SK-N-SH (cell line): ENCODE data around the gene IL17RC.
"Not testable (repeated sequence)": the region's sequence is repeated elsewhere in the genome, so short reads cannot be mapped to it uniquely, and the experiment has no call there.

Experiments used
- EP300 ChIP-seq, 2 experiments: IDR thresholded peaks; 2 replicates each; pipeline versions ENCODE4 v1.4.0 to v1.6.1; 2012; ENCODE audit warnings: borderline replicate concordance in 1 of 2, low read depth in 1 of 2, low read length in 1 of 2
- EZH2phosphoT487 ChIP-seq: fragments of 200-600 bp; sonication (generic); IDR thresholded peaks from 2 replicates; pipeline ENCODE4 v1.6.1; 2017; ENCODE audit warnings: low read depth, mixed run types, mild to moderate bottlenecking, antibody characterized with exemption, moderate library complexity, borderline replicate concordance
- FOSL2 ChIP-seq: IDR thresholded peaks from 2 replicates; pipeline ENCODE4 v1.4.0; 2012; ENCODE audit warnings: low read depth, mild to moderate bottlenecking, moderate library complexity, borderline replicate concordance
- JUND ChIP-seq: IDR thresholded peaks from 2 replicates; pipeline ENCODE4 v1.4.0; 2012
- NFIC ChIP-seq: IDR thresholded peaks from 2 replicates; pipeline ENCODE4 v1.4.0; 2012; ENCODE audit warnings: borderline replicate concordance
- POLR2AphosphoS5 ChIP-seq: IDR thresholded peaks from 2 replicates; pipeline ENCODE4 v1.6.1; 2012; ENCODE audit warnings: low read depth, low read length
- TCF12 ChIP-seq: IDR thresholded peaks from 2 replicates; pipeline ENCODE4 v1.4.0; 2012
- YY1 ChIP-seq: IDR thresholded peaks from 2 replicates; pipeline ENCODE4 v1.4.0; 2012; ENCODE audit warnings: low read depth, mild to moderate bottlenecking
- TF ChIP-seq, protein P1 (sequence below): fragments of 200-600 bp; sonication (generic); IDR thresholded peaks from 2 replicates; pipeline ENCODE4 v1.6.1; 2017; ENCODE audit warnings: antibody characterized with exemption, mild to moderate bottlenecking, moderate library complexity
- TF ChIP-seq, protein P2 (sequence below): IDR thresholded peaks from 2 replicates; pipeline ENCODE4 v1.6.1; 2012; ENCODE audit warnings: mild to moderate bottlenecking, low read depth, low read length, moderate library complexity
- TF ChIP-seq, protein P3 (sequence below): IDR thresholded peaks from 2 replicates; pipeline ENCODE4 v1.4.0; 2012; ENCODE audit warnings: low read depth

DNA sequence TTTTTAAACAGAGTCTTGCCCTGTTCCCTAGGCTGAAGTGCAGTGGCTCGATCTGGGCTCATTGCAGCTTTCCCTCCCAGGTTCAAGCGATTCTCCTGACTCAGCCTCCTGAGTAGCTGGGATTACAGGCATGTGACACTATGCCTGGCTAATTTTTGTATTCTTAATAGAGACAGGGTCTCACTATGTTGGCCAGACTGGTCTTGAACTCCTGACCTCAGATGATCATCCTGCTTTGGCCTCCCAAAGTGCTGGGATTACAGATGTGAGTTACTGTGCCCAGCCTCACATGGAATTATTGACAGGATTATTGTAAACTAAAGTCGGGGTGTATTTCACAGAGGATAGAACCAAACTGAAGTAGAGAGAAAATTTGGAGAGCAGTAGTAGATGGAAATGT is 21.2 kb upstream of the IL17RC start:
- TF ChIP-seq, protein P1, sequence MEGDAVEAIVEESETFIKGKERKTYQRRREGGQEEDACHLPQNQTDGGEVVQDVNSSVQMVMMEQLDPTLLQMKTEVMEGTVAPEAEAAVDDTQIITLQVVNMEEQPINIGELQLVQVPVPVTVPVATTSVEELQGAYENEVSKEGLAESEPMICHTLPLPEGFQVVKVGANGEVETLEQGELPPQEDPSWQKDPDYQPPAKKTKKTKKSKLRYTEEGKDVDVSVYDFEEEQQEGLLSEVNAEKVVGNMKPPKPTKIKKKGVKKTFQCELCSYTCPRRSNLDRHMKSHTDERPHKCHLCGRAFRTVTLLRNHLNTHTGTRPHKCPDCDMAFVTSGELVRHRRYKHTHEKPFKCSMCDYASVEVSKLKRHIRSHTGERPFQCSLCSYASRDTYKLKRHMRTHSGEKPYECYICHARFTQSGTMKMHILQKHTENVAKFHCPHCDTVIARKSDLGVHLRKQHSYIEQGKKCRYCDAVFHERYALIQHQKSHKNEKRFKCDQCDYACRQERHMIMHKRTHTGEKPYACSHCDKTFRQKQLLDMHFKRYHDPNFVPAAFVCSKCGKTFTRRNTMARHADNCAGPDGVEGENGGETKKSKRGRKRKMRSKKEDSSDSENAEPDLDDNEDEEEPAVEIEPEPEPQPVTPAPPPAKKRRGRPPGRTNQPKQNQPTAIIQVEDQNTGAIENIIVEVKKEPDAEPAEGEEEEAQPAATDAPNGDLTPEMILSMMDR, result not testable (repeated sequence)
- not testable (repeated sequence) for TF ChIP-seq YY1; EZH2phosphoT487; EP300 (IDR thresholded peaks at IDR 0.05; ENCODE audit: borderline replicate concordance in 1 of 2, low read depth in 1 of 2, low read length in 1 of 2); JUND; TCF12; POLR2AphosphoS5; FOSL2; NFIC
- TF ChIP-seq, protein P2, sequence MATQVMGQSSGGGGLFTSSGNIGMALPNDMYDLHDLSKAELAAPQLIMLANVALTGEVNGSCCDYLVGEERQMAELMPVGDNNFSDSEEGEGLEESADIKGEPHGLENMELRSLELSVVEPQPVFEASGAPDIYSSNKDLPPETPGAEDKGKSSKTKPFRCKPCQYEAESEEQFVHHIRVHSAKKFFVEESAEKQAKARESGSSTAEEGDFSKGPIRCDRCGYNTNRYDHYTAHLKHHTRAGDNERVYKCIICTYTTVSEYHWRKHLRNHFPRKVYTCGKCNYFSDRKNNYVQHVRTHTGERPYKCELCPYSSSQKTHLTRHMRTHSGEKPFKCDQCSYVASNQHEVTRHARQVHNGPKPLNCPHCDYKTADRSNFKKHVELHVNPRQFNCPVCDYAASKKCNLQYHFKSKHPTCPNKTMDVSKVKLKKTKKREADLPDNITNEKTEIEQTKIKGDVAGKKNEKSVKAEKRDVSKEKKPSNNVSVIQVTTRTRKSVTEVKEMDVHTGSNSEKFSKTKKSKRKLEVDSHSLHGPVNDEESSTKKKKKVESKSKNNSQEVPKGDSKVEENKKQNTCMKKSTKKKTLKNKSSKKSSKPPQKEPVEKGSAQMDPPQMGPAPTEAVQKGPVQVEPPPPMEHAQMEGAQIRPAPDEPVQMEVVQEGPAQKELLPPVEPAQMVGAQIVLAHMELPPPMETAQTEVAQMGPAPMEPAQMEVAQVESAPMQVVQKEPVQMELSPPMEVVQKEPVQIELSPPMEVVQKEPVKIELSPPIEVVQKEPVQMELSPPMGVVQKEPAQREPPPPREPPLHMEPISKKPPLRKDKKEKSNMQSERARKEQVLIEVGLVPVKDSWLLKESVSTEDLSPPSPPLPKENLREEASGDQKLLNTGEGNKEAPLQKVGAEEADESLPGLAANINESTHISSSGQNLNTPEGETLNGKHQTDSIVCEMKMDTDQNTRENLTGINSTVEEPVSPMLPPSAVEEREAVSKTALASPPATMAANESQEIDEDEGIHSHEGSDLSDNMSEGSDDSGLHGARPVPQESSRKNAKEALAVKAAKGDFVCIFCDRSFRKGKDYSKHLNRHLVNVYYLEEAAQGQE, result not testable (repeated sequence)
- TF ChIP-seq, protein P3, sequence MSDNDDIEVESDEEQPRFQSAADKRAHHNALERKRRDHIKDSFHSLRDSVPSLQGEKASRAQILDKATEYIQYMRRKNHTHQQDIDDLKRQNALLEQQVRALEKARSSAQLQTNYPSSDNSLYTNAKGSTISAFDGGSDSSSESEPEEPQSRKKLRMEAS, result not testable (repeated sequence)
